Omental fat pad (tissue), 4 donors: Measurements from ENCODE around the gene WFDC1. TPM values are rescaled to one million over a fixed set of nuclear protein-coding genes. Genes with fewer than 3 reads are reported as not detected.
"Not testable (repeated sequence)": the region's sequence is repeated elsewhere in the genome, so short reads cannot be mapped to it uniquely, and the experiment has no call there.

Experiments
- ATAC-seq: fragments of 150-250 bp; one replicate; pipeline ENCODE4 v1.9.1; 2016; ENCODE audit warnings: mild to moderate bottlenecking, moderate library complexity; ENCODE audit not compliant: low FRiP score
- DNase-seq: peaks from one replicate; pipeline ENCODE4 v3.0.0-alpha.2; 2019; ENCODE audit warnings: low spot score
- CTCF ChIP-seq, 3 donors: fragments of 450-650 bp; IDR thresholded peaks; one replicate each; pipeline ENCODE4 v1.5.1; 2016 to 2017; ENCODE audit warnings: antibody characterized with exemption in 3 of 3, mild to moderate bottlenecking in 3 of 3, moderate library complexity in 2 of 3
- total RNA-seq, 4 donors: library from RNA; depleted of rRNA; stranded (reverse); fragments of >200 nt; gene quantifications; one replicate each; pipeline ENCODE4 v1.1.0, GENCODE V29; 2016

The WFDC1 gene
- total RNA-seq, 4 donors from 2014 or later, result 0.36 to 4.7 (median 2.5) TPM

DNA sequence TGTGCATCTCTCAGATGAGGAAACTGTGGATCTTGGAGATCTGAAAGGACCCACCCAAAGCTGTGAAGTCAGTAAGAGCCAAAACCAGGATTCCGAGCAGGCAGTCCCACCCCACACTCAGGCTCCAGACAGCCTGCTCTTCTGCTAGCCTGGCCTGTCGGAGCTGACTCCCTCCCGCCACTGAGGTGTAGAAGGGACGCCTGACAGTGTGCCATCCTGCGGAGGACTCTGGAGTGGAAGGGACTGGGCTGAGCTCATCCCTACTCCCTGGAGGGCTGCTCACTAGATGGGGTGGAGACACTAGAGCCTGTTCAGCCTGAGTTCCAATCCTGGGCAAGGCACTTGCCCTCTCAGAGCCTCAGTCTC is 36.0 kb downstream of the WFDC1 start:
- TF ChIP-seq CTCF (IDR thresholded peaks at IDR 0.05), result no peak
- ATAC-seq, result no peak

GRCh38 chr16:84331998-84332780 is 37.5 kb downstream of the WFDC1 start:
- no peak for DNase-seq
- no peak for TF ChIP-seq CTCF (IDR thresholded peaks at IDR 0.05)

More for the DNA sequence above, 36.0 kb downstream of the WFDC1 start:
- DNase-seq, result no peak

GRCh38 chr16:84332975-84333684 is 38.5 kb downstream of the WFDC1 start:
- no peak for TF ChIP-seq CTCF (IDR thresholded peaks at IDR 0.05)
- no peak for DNase-seq
- no peak for ATAC-seq

More at GRCh38 chr16:84331998-84332780, 37.5 kb downstream of the WFDC1 start:
- ATAC-seq, result no peak

DNA sequence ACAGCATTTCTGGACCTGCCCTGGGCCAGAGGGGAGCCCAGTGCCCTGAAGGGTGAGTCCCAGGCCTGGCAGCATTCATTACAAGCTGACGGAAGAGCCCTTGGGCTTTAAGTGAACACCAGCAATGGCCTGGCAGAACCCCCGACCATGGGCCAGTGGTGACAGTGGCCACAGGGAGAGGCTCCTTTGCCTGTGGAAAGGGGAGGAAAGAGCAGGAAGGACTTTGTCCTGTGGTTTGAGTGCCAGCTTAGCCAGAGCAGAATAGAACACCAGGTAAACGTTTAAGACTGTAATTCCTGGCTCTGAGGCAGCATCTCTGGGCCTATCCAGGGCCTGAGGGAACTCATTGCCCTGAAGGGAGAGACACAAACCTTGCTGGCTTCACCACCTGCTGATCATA is 39.4 kb downstream of the WFDC1 start:
- no peak for TF ChIP-seq CTCF (IDR thresholded peaks at IDR 0.05)
- DNase-seq, result no peak
- no peak for ATAC-seq

GRCh38 chr16:84334482-84334881 is 39.8 kb downstream of the WFDC1 start:
- no peak for DNase-seq
- ATAC-seq, result no peak
- TF ChIP-seq CTCF (IDR thresholded peaks at IDR 0.05), result no peak

DNA sequence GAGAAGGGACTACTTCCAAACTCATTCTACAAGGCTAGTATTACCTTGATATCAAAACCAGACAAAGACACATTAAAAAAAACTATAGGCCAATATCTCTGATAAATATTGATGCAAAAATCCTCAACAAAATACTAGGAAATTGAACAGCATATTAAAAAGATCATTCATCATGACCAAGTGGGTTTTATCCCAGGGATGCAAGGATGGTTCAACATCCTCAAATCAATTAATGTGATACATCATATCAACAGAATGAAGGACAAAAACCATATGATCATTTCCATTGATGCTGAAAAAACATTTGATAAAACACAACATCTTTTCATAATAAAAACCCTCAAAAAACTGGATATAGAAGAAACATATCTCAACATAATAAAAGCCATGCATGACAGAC is 42.6 kb downstream of the WFDC1 start:
- ATAC-seq, DNase-seq: not testable (repeated sequence)

GRCh38 chr16:84339311-84339710 is 44.6 kb downstream of the WFDC1 start:
- ATAC-seq (no peak), DNase-seq (no peak)
- no peak for TF ChIP-seq CTCF (IDR thresholded peaks at IDR 0.05)
